Activated CD8-positive, alpha-beta T cell treated with anti-CD3 and anti-CD28 coated beads for 36 hours (primary cell): ENCODE results near the gene RTF2. TPM values are rescaled to one million over a fixed set of nuclear protein-coding genes. Genes with fewer than 3 reads are reported as not detected.

Experiments used
- ATAC-seq: fragments of 200-7000 bp; cut with Tn5 transposase; one replicate; pipeline ENCODE4 v1.10.0; 2021; ENCODE audit warnings: mild to moderate bottlenecking, moderate library complexity
- CTCF ChIA-PET: fragments of 350-600 bp; sonication (Branson Sonifier 250); formaldehyde crosslinking; loops from one replicate; lab custom pipeline; 2021; ENCODE audit warnings: antibody characterized with exemption; lab: Charles Lee
- POLR2A ChIA-PET: fragments of 350-600 bp; sonication (Branson Sonifier 250); formaldehyde crosslinking; loops from one replicate; lab custom pipeline; 2021; ENCODE audit warnings: antibody characterized with exemption; lab: Charles Lee
- DNase-seq: peaks from one replicate; pipeline ENCODE4 v3.0.0-alpha.2; 2020
- H3K27ac Mint-ChIP-seq: one replicate; pipeline ENCODE4 v1.8.0; 2021; ENCODE audit warnings: mild to moderate bottlenecking, mixed read lengths
- H3K27me3 Mint-ChIP-seq: one replicate; pipeline ENCODE4 v1.8.0; 2021; ENCODE audit warnings: mixed read lengths
- H3K36me3 Mint-ChIP-seq: one replicate; pipeline ENCODE4 v1.8.0; 2021; ENCODE audit warnings: low read depth, mixed read lengths
- H3K4me1 Mint-ChIP-seq: one replicate; pipeline ENCODE4 v1.8.0; 2021; ENCODE audit warnings: low read depth, mixed read lengths
- H3K4me3 Mint-ChIP-seq: one replicate; pipeline ENCODE4 v1.8.0; 2021; ENCODE audit warnings: mild to moderate bottlenecking, moderate library complexity, mixed read lengths
- H3K9me3 Mint-ChIP-seq: one replicate; pipeline ENCODE4 v1.8.0; 2021; ENCODE audit warnings: mixed read lengths
- CTCF ChIP-seq: fragments of 200-600 bp; IDR thresholded peaks from one replicate; pipeline ENCODE4 v1.8.0; 2022; ENCODE audit warnings: antibody characterized with exemption, mild to moderate bottlenecking
- intact Hi-C: fragments of 100-400 bp; cut with micrococcal nuclease; formaldehyde crosslinking; loops from one replicate; pipeline ENCODE4 v1.10.0; 2022
- total RNA-seq, 2 experiments: library from RNA; stranded (reverse); gene quantifications; one replicate each; pipeline ENCODE4 v1.2.3, GENCODE V29; 2021

The RTF2 gene
- total RNA-seq, 2 experiments from 2014 or later = 72.0 to 76.7 TPM

DNA sequence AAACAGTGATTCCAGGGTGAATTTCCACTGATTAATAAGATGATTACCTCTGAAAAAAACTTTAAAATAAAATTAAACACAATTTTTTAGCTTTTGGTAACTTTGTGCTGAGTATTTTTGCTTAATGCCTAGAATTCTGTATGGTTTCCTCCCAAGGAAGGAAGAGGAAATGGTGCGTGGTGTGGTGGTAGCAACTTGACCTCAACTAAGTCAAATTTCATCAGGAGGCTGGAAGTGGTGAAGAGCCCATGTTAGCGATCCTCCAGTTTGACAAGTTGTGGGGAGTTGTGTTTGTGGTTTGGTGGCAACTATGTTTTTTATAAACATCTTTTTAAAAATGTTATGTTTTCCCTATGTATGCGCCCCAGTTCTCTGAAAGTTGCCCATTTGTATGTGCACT, 5.0 kb upstream of the RTF2 start:
- H3K27ac Mint-ChIP-seq = peak overlapping the region; percentile 34
- TF ChIP-seq CTCF = no peak
- ChIA-PET POLR2A (interaction anchor here (0.8 to 1.2 kb wide), 2 partner anchors 11 to 51 kb away, joined by 3 read pairs; partner anchors contain the start of gene CASS4), CTCF (interaction anchor here (0.7 to 1.9 kb wide), 4 partner anchors 10 to 66 kb away, joined by 3 to 6 read pairs (median 4); no protein-coding TSS in a partner anchor)
- intact Hi-C loops = no loop called here
- peak; percentile 41 for DNase-seq
- H3K9me3 Mint-ChIP-seq = no peaks in the 10 kb centered on the region
- peaks cover 35% of the 10 kb centered on the region for H3K4me1 Mint-ChIP-seq
- H3K36me3 Mint-ChIP-seq = peaks cover 5% of the 10 kb centered on the region
- H3K4me3 Mint-ChIP-seq = no peak overlapping the region
- no peak for ATAC-seq
- H3K27me3 Mint-ChIP-seq = no peaks in the 10 kb centered on the region

- Mint-ChIP-seq H3K9me3 (no peaks in the 10 kb centered on the region), H3K36me3 (peaks cover 9% of the 10 kb centered on the region), H3K4me1 (peaks cover 44% of the 10 kb centered on the region), H3K27me3 (no peaks in the 10 kb centered on the region), H3K27ac (no peak overlapping the region), H3K4me3 (no peak overlapping the region)
- ATAC-seq = no peak
- TF ChIP-seq CTCF = no peak
- DNase-seq = no peak
- ChIA-PET CTCF (no interaction called here), POLR2A (interaction anchor here (1.2 kb wide), 1 partner anchor 14 kb away, joined by 3 read pairs; no protein-coding TSS in a partner anchor)
- intact Hi-C loops = loop anchor here (5.0 kb wide), 2 partner anchors 54 to 74 kb away; partner anchors contain the start of genes AURKA, CASS4 and CSTF1
These were observed 2.4 kb upstream of the RTF2 start for GRCh38 chr20:56465997-56466396.

- ChIA-PET CTCF (interaction anchor here (1.0 to 2.0 kb wide), 3 partner anchors 37 to 914 kb away, joined by 3 to 8 read pairs (median 3); no protein-coding TSS in a partner anchor), POLR2A (interaction anchor here (0.7 to 1.4 kb wide), 4 partner anchors 28 to 71 kb away, joined by 3 to 5 read pairs (median 4); no protein-coding TSS in a partner anchor)
- DNase-seq (no peak), ATAC-seq (peak; percentile 31)
- H3K27ac Mint-ChIP-seq = peak overlapping the region; percentile 100
- no peak for TF ChIP-seq CTCF
- no peaks in the 10 kb centered on the region for H3K27me3 Mint-ChIP-seq
- intact Hi-C loops = loop anchor here (5.0 kb wide), 2 partner anchors 56 to 76 kb away; partner anchors contain the start of genes AURKA, CASS4 and CSTF1
- H3K4me1 Mint-ChIP-seq = peaks cover 41% of the 10 kb centered on the region
- peak overlapping the region; percentile 100 for H3K4me3 Mint-ChIP-seq
- peaks cover 10% of the 10 kb centered on the region for H3K36me3 Mint-ChIP-seq
- no peaks in the 10 kb centered on the region for H3K9me3 Mint-ChIP-seq
These were observed 485 bp upstream of the RTF2 start for GRCh38 chr20:56467968-56468315.

DNA sequence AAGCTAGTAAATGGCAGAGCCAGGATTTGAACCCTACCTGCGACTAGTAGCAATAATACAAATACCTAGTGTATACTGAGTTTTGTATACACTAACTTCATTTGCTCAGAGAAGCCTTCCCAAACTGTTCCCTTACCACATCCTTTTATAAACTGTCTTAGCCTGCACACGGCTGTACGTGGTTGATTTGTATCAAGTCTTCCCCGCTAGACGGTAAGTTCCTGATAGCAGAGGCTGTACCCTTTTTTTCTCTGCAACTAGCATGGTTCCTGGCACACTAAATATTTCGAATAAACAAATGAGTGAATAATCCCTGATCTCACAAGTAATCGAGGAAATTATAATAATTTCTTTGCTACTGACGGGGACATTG, 636 bp downstream of the RTF2 start:
- ATAC-seq (no peak), DNase-seq (no peak)
- CTCF ChIA-PET = interaction anchor here (0.7 to 2.0 kb wide), 4 partner anchors 29 to 74 kb away, joined by 3 to 8 read pairs (median 3); no protein-coding TSS in a partner anchor
- peak overlapping the region; percentile 100 for H3K27ac Mint-ChIP-seq
- peak overlapping the region; percentile 100 for H3K4me3 Mint-ChIP-seq
- peaks cover 31% of the 10 kb centered on the region for H3K4me1 Mint-ChIP-seq
- H3K9me3 Mint-ChIP-seq = no peaks in the 10 kb centered on the region
- intact Hi-C loops = loop anchor here (5.0 kb wide), 2 partner anchors 57 to 77 kb away; partner anchors contain the start of genes AURKA, CASS4 and CSTF1
- POLR2A ChIA-PET = interaction anchor here (0.9 to 1.9 kb wide), 6 partner anchors 12 to 95 kb away, joined by 3 to 9 read pairs (median 4); partner anchors contain the start of genes AURKA and CSTF1
- H3K36me3 Mint-ChIP-seq = peaks cover 17% of the 10 kb centered on the region
- TF ChIP-seq CTCF = no peak
- H3K27me3 Mint-ChIP-seq = no peaks in the 10 kb centered on the region

- CTCF ChIA-PET = interaction anchor here (1.0 to 1.4 kb wide), 2 partner anchors 11 to 86 kb away, joined by 3 to 4 read pairs; no protein-coding TSS in a partner anchor
- no peak for DNase-seq
- peaks cover 25% of the 10 kb centered on the region for H3K4me1 Mint-ChIP-seq
- intact Hi-C loops = no loop called here
- no peaks in the 10 kb centered on the region for H3K9me3 Mint-ChIP-seq
- POLR2A ChIA-PET = no interaction called here
- no peaks in the 10 kb centered on the region for H3K27me3 Mint-ChIP-seq
- no peak overlapping the region for H3K4me3 Mint-ChIP-seq
- ATAC-seq = no peak
- no peak for TF ChIP-seq CTCF
- peak overlapping the region; percentile 75 for H3K27ac Mint-ChIP-seq
- peaks cover 55% of the 10 kb centered on the region for H3K36me3 Mint-ChIP-seq
These were observed 15.5 kb downstream of the RTF2 start for GRCh38 chr20:56483970-56484369.
